GM18867 (cell line): ENCODE data around the gene NSUN7.
"Not testable (repeated sequence)": the region's sequence is repeated elsewhere in the genome, so short reads cannot be mapped to it uniquely, and the experiment has no call there.

Experiments
- ATAC-seq: cut with Tn5 transposase; IDR thresholded peaks from one replicate; pipeline ENCODE4 v1.9.1; 2021; ENCODE audit warnings: mild to moderate bottlenecking, moderate library complexity; ENCODE audit not compliant: unreplicated experiment

The NSUN7 gene

DNA sequence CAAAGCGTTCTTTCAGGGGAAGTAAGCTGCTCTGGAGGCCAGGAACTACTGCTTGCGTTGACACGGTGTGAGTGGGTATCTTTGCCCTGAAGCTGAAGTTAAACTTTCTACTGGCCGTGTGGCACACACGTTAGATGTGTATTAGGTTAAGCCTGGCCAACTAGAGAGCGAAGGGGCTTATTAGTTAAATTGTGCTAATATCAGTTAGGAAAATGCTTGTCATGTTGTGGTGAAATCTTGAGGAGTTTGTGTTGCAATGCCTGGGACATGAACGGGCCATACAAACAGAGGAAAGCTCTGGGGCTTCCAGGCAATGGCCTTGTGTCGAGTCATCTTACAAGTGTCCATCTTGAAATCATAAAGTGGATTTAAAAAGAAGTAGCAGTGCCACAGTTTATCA lies 62.6 kb downstream of the NSUN7 start:
- no peak for ATAC-seq

GRCh38 chr4:40812856-40813255 lies 63.1 kb downstream of the NSUN7 start:
- ATAC-seq = no peak

GRCh38 chr4:40817157-40817556 lies 67.4 kb downstream of the NSUN7 start:
- ATAC-seq = not testable (repeated sequence)

GRCh38 chr4:40820101-40820500 lies 70.3 kb downstream of the NSUN7 start:
- no peak for ATAC-seq

GRCh38 chr4:40822420-40823166 lies 72.8 kb downstream of the NSUN7 start:
- no peak for ATAC-seq

DNA sequence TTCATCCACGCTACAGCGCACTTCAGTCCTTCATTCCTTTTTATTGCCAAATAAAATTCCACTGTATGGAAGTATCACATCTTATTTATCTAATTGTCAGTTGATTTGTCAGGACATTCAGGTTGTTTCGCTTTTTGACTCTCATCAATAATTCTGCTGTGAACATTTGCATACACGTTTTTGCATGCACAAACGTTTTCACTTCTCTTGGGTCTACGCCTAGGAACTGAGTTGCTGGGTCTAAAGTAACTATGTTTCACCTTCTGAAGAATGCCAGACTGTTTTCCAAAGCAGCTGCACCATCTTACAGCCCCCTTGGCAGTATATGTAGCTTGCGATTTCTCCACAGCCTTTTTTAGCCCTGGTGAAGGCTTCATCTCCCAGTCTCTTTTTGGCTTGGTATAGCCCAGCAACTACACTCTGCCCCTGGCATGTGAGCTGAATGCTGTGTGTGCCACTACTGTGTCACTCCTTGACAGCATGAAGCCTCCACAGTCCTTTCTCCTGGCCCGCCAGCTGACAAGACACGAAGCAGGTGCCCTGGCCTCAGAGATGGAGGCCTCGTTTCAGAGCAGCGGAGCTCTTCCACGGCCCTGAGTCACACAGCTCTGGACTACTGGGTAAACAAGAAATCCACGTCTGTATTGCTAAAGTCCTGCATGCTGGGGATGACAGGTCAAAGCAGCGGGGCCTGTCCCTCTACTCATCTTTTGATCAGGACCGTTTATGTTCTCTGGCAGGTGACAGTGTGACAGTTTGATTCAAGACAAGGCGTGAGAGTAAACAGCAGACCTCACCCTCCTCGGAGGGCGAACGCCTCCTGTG lies 75.5 kb downstream of the NSUN7 start:
- peak; percentile 68 for ATAC-seq

GRCh38 chr4:40826821-40827220 lies 77.1 kb downstream of the NSUN7 start:
- no peak for ATAC-seq

DNA sequence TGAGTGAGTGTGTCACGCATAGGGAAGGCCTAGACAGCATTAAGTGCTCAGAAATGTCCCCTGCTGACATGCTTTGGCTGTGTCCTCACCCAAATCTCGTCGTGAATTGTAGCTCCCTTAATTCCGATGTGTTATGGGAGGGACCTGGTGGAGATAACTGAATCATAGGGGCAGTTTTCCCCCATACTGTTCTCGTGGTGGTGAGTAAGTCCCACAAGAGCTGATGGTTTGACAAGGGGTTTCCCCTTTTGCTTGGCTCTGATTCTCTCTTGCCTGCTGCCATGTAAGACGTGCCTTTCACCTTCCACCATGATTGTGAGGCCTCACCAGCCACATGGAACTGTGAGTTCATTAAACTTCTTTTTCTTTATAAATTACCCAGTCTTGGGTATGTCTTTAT lies 78.0 kb downstream of the NSUN7 start:
- ATAC-seq = no peak

GRCh38 chr4:40828661-40829060 lies 78.9 kb downstream of the NSUN7 start:
- ATAC-seq = no peak

DNA sequence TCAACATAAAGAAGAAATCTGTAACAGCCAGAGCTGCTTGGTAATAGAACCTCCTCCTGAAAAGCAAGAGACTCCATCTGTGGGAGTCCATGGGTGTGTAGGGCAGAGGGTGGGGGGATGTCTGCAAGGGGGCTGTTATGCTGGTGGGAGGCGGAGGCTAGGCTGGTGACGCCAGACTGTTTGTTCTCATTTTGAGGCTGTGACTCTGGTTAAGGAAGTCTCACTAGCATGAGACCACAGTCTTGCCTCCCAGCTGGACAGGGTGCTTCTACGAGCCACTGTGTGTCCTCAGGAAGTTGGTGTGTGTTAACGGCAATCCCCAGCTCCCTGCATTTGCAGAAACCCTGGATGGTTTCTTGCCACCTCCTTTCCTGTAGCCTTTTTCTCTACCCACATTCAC lies 79.8 kb downstream of the NSUN7 start:
- ATAC-seq = no peak

DNA sequence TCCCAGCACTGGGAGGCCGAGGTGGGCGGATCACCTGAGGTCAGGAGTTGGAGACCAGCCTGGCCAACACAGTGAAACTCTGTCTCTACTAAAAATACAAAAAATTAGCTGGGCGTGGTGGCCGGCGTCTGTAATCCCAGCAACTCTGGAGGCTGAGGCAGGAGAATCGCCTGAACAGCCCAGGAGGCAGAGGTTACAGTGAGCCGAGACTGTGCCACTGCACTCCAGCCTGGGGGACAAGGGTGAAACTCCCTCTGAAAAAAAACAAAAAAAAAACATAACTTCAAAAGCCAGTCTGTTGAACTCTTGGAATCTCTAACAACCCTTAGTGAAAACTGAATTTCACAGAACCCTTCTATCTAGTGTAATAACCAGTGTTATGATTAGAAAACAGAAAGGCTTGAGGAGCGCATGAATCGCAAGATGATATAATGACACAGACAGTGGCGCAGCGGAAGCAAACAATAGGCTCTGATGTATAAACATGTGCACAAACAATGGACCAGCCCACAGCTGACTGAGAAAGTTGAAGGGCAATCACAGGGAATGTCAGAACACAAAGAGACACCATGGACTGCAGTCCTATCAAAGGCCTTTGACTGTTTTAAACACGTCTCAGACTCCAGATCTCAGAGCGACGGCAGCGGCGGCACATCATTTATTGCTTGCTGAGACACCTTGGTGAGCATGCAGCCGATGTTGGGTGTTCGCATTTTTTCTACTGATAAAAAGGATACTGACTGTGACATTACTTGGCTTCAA lies 81.6 kb downstream of the NSUN7 start:
- no peak for ATAC-seq

DNA sequence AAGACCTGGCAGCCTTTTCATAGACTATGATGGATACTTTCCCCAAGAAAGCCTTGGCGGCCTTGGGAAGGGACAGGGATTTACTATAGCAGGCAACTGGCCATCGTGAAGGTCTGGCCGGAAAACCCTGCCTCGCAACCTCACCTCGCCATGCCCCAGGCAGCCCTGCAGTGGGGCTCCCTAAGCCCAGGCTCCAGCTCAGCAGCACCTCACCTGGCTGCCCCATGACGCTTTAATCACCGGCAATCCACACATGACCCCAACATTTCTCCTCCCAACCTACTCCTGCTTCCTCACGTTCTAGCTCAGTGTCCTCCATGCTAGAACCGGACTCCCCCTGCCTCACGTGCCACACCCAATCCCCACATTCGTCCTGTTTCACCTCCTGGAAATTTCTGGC lies 82.4 kb downstream of the NSUN7 start:
- no peak for ATAC-seq

GRCh38 chr4:40833212-40833611 lies 83.5 kb downstream of the NSUN7 start:
- no peak for ATAC-seq

GRCh38 chr4:40837094-40837870 lies 87.5 kb downstream of the NSUN7 start:
- ATAC-seq = no peak

- ATAC-seq = no peak
These were observed 89.0 kb downstream of the NSUN7 start for GRCh38 chr4:40838742-40839141.

- ATAC-seq = peak; percentile 47
These were observed 90.7 kb downstream of the NSUN7 start for GRCh38 chr4:40840255-40840984.

GRCh38 chr4:40840985-40841571 lies 91.3 kb downstream of the NSUN7 start:
- ATAC-seq = peak; percentile 76

DNA sequence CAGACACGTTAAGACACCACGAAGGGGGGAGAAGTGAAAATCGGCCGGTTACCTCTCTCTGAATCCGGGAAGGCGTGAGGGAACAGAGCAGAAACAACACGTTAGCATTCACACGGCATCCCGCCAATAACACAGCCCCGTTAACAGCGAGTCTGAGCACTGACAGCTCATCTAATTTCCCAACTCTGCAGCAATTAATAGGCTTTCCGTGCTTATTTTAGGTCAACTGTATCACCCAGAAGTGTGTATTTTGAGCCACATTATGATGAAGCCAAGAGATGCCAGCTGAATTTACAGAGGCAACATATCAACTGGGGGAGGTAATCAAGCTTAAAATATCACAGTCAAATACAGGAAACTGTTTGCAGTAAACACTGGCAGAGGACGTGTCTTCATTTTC lies 92.6 kb downstream of the NSUN7 start:
- no peak for ATAC-seq

DNA sequence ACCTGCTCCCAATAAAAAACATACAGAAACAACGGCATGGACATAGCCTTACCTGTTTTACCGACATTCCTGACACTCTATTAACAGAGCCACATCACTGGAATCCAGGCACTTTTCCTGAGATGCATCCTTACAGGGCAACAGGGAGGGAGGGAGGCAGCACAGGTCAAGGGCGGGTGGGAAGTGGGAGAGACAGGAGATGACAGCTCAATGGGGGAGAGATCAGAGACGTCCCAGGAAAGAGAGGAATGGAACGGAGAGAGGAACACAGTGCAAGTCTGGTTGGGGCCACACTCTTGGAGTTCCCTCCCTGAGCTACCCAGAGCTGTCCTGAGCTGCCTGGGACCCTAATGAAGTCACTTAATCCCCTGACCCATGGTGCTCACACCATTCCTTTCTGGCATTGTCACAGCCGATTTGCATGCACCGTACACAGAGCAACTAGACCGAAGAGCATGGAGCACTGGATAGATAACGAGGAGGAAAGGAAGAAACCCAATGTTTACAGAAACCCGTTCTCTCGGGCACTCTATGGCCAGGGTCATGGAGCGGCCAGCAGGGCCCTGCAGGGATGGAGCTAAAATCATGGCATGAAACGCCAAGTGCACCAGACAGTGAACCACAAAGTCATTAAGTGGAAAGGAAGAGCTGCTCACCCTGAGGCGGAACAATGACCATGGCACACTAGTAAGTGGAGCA lies 93.1 kb downstream of the NSUN7 start:
- ATAC-seq = no peak
